Hepatocyte (in vitro differentiated cells): Measurements from ENCODE around the gene MAPRE3. TPM values are rescaled to one million over a fixed set of nuclear protein-coding genes. Genes with fewer than 3 reads are reported as not detected.

Source experiments
- DNase-seq: peaks from one replicate; pipeline ENCODE4 v3.0.0-alpha.2; 2016; ENCODE audit warnings: low spot score
- H2AFZ ChIP-seq: fragments of 200-600 bp; sonication (generic); 2 replicates; pipeline ENCODE4 v1.6.0; 2016; ENCODE audit warnings: antibody characterized with exemption, mild to moderate bottlenecking
- H3K27ac ChIP-seq: fragments of 200-600 bp; sonication (generic); 2 replicates; pipeline ENCODE4 v1.5.1; 2016; ENCODE audit warnings: mild to moderate bottlenecking
- H3K27me3 ChIP-seq: fragments of 200-600 bp; sonication (generic); 2 replicates; pipeline ENCODE4 v1.6.1; 2016
- H3K36me3 ChIP-seq: fragments of 200-600 bp; sonication (generic); replicated peaks from 2 replicates; pipeline ENCODE4 v1.5.1; 2016; ENCODE audit warnings: low read depth; ENCODE audit not compliant: insufficient read depth
- H3K4me1 ChIP-seq: fragments of 200-600 bp; sonication (generic); 2 replicates; pipeline ENCODE4 v1.5.1; 2016; ENCODE audit warnings: mild to moderate bottlenecking, moderate library complexity; ENCODE audit not compliant: insufficient read depth
- H3K4me2 ChIP-seq: fragments of 200-600 bp; sonication (generic); 2 replicates; pipeline ENCODE4 v1.6.0; 2016
- H3K4me3 ChIP-seq: fragments of 200-600 bp; sonication (generic); 2 replicates; pipeline ENCODE4 v1.5.1; 2016; ENCODE audit warnings: mild to moderate bottlenecking
- H3K79me2 ChIP-seq: fragments of 200-600 bp; sonication (generic); 2 replicates; pipeline ENCODE4 v1.6.0; 2017; ENCODE audit warnings: mild to moderate bottlenecking
- H3K9me2 ChIP-seq: fragments of 200-600 bp; sonication (generic); replicated peaks from 2 replicates; pipeline ENCODE4 v1.6.0; 2017; ENCODE audit warnings: mild to moderate bottlenecking; ENCODE audit not compliant: insufficient read depth
- H3K9me3 ChIP-seq: fragments of 200-600 bp; sonication (generic); 2 replicates; pipeline ENCODE4 v1.5.1; 2016; ENCODE audit warnings: low read depth, mild to moderate bottlenecking
- H4K20me1 ChIP-seq: fragments of 200-600 bp; sonication (generic); 2 replicates; pipeline ENCODE4 v1.6.0; 2016; ENCODE audit warnings: mild to moderate bottlenecking; ENCODE audit not compliant: insufficient read depth, poor library complexity, severe bottlenecking
- CTCF ChIP-seq: fragments of 200-600 bp; sonication (generic); IDR thresholded peaks from 2 replicates; pipeline ENCODE4 v1.5.1; 2016; ENCODE audit warnings: antibody characterized with exemption, mild to moderate bottlenecking; ENCODE audit not compliant: poor library complexity
- EZH2 ChIP-seq: fragments of 200-600 bp; sonication (generic); IDR thresholded peaks from 2 replicates; pipeline ENCODE4 v1.6.1; 2016; ENCODE audit warnings: antibody characterized with exemption, mild to moderate bottlenecking, borderline replicate concordance
- EZH2phosphoT487 ChIP-seq: fragments of 200-600 bp; sonication (generic); IDR thresholded peaks from one replicate; pipeline ENCODE4 v1.6.1; 2018; ENCODE audit warnings: antibody characterized with exemption, mild to moderate bottlenecking, low read depth, moderate library complexity; ENCODE audit not compliant: unreplicated experiment, severe bottlenecking
- WGBS: methylation state at CpG from one replicate; pipeline ENCODE4 v1.1.6; 2016; ENCODE audit warnings: low lambda C conversion rate; ENCODE audit errors: missing lambda C conversion rate; 5-methylcytosine and 5-hydroxymethylcytosine counted together
- polyA plus RNA-seq: library from polyadenylated mRNA; unstranded; fragments of >200 nt; fragmentation: Nextera tagmentation; extraction: Ambion mirVana; gene quantifications from 2 replicates; pipeline ENCODE4 v1.2.1, GENCODE V29; 2016
- total RNA-seq: library from RNA; depleted of rRNA; stranded (reverse); fragments of >200 nt; gene quantifications from 2 replicates; pipeline ENCODE4 v1.2.3, GENCODE V29; 2014

MAPRE3 gene
- total and polyA plus RNA-seq, 2 experiments from 2014 or later: 8.6 to 23.6 TPM

DNA sequence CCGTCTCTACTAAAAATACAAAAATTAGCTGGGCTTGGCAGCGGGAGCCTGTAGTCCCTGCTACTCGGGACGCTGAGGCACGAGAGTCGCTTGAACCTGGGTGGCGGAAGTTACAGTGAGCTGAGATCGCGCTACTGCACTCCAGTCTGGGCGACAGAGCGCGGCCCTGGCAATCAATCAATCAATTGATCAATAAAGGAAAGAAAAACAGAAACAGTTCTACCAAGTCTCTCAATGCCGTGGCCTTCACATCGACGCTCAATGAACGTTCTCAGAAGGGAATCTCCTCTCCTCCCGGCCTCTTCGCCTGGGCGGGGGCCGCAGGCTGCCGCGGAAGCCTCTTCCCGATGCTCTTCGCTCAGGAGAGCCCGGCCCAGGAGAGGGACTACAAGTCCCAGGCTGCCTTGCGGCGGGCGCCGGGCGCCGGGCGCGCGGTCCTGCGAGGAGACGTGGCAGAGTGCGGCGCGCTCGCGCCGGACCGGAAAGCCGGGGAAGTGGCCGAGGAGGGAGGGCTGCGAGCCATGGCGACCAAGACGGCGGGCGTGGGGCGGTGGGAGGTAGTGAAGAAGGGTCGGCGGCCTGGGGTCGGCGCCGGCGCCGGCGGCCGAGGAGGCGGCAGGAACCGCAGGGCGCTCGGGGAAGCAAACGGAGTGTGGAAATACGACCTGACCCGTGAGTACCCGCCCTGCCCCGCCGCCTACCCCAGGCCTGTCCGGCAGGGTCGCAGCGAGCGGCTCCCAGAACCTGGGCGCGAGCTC, 62.2 kb downstream of the MAPRE3 start, which contains the start of gene TMEM214:
TMEM214 (plus strand) TSS at position 471 of the 758 bp plus-strand sequence; CDS start at position 522, 51 bp downstream.
- peak within 1 kb of the TSS; percentile 70 for H3K4me3 ChIP-seq
- 1% methylated on average over 53 of the region's 76 CpGs for WGBS
- H3K4me1 ChIP-seq: peaks cover 12% of the 10 kb centered on the region
- peak within 1 kb of the TSS; percentile 99 for H2AFZ ChIP-seq
- H3K27ac ChIP-seq: peak within 1 kb of the TSS; percentile 65
- H3K9me3 ChIP-seq: no peaks in the 10 kb centered on the region
- H3K36me3 ChIP-seq: no peaks in the 10 kb centered on the region
- TF ChIP-seq CTCF: peak; percentile 6
- no peak for TF ChIP-seq EZH2phosphoT487
- H4K20me1 ChIP-seq: peaks cover 5% of the 10 kb centered on the region
- no peaks in the 10 kb centered on the region for H3K27me3 ChIP-seq
- peaks cover 49% of the 10 kb centered on the region for H3K79me2 ChIP-seq
- no peaks in the 10 kb centered on the region for H3K9me2 ChIP-seq
- peak within 1 kb of the TSS; percentile 92 for H3K4me2 ChIP-seq
- DNase-seq: peak; percentile 93

DNA sequence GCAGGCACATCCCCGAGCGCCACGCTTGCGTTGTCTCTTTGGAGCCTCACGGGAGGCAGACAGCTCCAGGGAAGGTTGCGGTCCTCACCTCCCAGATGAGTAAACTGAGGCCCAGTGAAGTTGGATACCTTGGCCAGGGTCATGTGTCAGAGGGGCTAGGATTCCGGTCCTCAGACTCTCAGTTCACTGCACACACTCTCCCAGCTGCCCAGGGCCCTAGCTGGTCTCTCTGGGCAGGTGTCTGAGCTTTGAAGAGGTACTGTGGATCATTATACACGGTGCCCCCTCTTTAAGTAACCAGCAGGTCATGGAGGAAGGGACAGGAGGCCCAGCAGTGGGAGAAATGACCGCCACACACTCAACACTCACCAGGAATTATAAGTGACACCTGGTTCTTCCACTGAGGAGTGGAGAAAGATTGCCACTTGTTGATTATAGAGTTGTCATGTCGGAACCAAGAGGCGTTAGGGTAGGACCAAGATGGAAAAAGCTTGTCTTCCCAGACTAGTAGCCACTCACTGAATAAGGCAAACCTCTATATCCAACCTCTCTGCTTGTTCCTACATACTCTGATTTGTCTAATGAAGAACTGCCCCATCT, 62.9 kb downstream of the MAPRE3 start:
- no peaks in the 10 kb centered on the region for H3K27me3 ChIP-seq
- no peaks in the 10 kb centered on the region for H3K9me3 ChIP-seq
- H3K79me2 ChIP-seq: peaks cover 49% of the 10 kb centered on the region
- no peaks in the 10 kb centered on the region for H3K9me2 ChIP-seq
- no peak for DNase-seq
- H3K36me3 ChIP-seq: no peaks in the 10 kb centered on the region
- TF ChIP-seq EZH2phosphoT487 (no peak), CTCF (no peak), EZH2 (no peak)
- H3K27ac ChIP-seq: peak overlapping the region; percentile 58
- peak overlapping the region; percentile 99 for H2AFZ ChIP-seq
- H3K4me1 ChIP-seq: peaks cover 12% of the 10 kb centered on the region
- 16% methylated on average over 11 of the region's 11 CpGs for WGBS
- H3K4me2 ChIP-seq: peak overlapping the region; percentile 92
- H3K4me3 ChIP-seq: peak overlapping the region; percentile 70
- H4K20me1 ChIP-seq: peaks cover 5% of the 10 kb centered on the region

DNA sequence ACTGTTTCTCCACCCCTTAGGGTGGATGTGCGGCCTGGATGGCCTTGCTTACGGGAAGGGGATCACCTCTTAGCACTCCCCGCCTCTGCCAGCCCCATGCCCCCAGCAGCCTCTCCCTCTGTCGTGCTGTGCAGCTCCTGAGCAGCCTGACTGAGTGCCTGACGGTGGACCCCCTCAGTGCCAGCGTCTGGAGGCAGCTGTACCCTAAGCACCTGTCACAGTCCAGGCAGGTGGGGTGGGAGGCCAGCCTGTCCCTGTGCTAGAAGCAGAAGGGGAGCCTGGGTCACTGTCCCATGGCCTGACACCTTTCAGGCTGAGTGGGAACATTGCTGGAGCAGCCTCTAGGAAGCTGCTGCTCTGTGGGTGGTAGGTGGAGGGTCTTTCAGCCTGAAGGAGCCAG, 67.6 kb downstream of the MAPRE3 start:
- no peak for DNase-seq
- Histone ChIP-seq H3K27me3 (no peaks in the 10 kb centered on the region), H3K4me1 (peaks cover 12% of the 10 kb centered on the region), H3K9me3 (no peaks in the 10 kb centered on the region), H2AFZ (no peak overlapping the region), H3K79me2 (peaks cover 25% of the 10 kb centered on the region), H3K36me3 (no peaks in the 10 kb centered on the region), H3K9me2 (no peaks in the 10 kb centered on the region), H3K4me3 (no peak overlapping the region), H3K27ac (no peak overlapping the region), H3K4me2 (no peak overlapping the region), H4K20me1 (peaks cover 5% of the 10 kb centered on the region)
- TF ChIP-seq EZH2 (no peak), EZH2phosphoT487 (no peak), CTCF (no peak)
- 97% methylated on average over 6 of the region's 6 CpGs for WGBS
